SK-N-MC (cell line): ENCODE measurements around the gene ASL.
"Not testable (repeated sequence)": the region's sequence is repeated elsewhere in the genome, so short reads cannot be mapped to it uniquely, and the experiment has no call there.

Experiments used
- EZH2 ChIP-seq: fragments of 200-600 bp; sonication (generic); IDR thresholded peaks from one replicate; pipeline ENCODE4 v1.6.1; 2017; ENCODE audit warnings: antibody characterized with exemption
- FOXP2 ChIP-seq: optimal IDR thresholded peaks from 2 replicates; pipeline ENCODE3; 2011; ENCODE audit warnings: mild to moderate bottlenecking, moderate library complexity; ENCODE audit not compliant: insufficient read depth; ENCODE audit errors: extremely low read length, control extremely low read depth
- POLR2AphosphoS5 ChIP-seq: IDR thresholded peaks from 2 replicates; pipeline ENCODE4 v1.6.1; 2012; ENCODE audit warnings: mild to moderate bottlenecking, low read depth, low read length, borderline replicate concordance

GRCh38 chr7:66108410-66108809 lies 32.8 kb downstream of the ASL start:
- not testable (repeated sequence) for TF ChIP-seq POLR2AphosphoS5, EZH2, FOXP2
